ENCODE data around the gene TMEM127.

The TMEM127 gene

DNA sequence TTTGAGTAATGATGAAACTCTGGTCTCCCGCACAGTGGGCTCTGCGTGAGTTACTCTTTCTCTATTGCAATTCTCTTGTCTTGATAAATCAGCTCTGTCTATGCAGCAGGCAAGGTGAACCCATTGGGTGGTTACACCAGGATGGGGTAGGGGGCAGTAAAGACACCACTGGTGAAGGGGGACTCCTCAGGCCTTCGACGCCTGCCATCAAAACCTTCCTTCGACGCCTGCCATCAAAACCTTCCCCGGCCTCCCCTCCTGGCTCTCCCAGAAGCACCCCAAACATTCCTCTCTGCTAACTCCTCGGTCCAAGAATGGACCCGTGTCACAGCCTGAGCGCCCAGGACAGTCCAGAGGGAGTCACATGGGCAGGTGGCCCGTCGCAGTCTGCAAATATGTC, 52.4 kb downstream of the TMEM127 start:
- Mint-ChIP-seq H3K4me1 (peaks cover 13 to 33% of the 10 kb centered on the region in 2 donors), H3K27me3 (no peaks in the 10 kb centered on the region), H3K9me3 (no peaks in the 10 kb centered on the region), H3K4me3 (no peak overlapping the region), H3K36me3 (peaks cover 2 to 15% of the 10 kb centered on the region in 2 donors), H3K27ac (no peak overlapping the region)
- no peak for ATAC-seq (replicated peaks)
- DNase-seq, result no peak

DNA sequence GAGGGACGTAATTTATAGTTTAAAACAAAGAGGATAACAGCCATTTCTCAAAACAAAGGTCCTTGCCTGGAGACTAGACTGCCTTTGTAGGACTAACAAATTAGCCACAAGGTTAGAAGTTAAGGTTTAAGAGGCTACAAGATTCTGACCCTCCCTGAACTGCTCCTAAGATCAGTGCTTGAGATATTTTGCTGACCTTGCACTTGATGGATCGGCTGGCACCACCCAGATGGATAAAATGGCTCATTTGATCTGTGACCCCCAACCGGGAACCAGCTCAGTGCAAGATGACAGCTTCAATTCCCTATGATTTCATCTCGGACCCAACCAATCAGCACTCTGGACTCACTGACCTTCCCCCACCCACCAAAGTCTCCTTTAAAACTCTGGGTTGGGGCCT, 53.5 kb downstream of the TMEM127 start:
- Mint-ChIP-seq H3K27me3 (no peaks in the 10 kb centered on the region), H3K4me3 (no peak overlapping the region), H3K9me3 (no peaks in the 10 kb centered on the region), H3K27ac (no peak overlapping the region), H3K36me3 (peaks cover 6 to 19% of the 10 kb centered on the region in 2 donors), H3K4me1 (peaks cover 15 to 31% of the 10 kb centered on the region in 2 donors)
- DNase-seq, result no peak
- no peak for ATAC-seq (replicated peaks)

DNA sequence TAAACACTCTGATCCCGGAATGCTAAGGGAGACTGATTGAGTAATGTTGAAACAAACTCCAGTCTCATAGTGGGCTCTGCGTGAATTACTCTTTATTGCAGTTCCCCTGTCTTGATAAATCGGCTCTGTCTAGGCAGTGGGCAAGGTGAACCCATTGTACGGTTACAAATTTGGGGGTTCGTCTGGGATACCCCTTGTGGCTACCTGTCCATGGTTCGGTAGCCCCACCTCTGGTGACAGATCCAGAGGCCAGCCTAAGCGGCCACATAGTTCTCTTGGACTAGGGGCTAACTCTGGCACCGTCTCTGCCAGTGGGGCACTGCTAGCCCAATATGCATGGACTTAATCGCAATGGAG, 56.1 kb downstream of the TMEM127 start:
- Mint-ChIP-seq H3K4me1 (peaks cover 23 to 40% of the 10 kb centered on the region in 2 donors), H3K4me3 (peak overlapping the region; percentile 91 to 95), H3K27ac (peak overlapping the region; percentile 96), H3K27me3 (no peaks in the 10 kb centered on the region), H3K9me3 (no peaks in the 10 kb centered on the region), H3K36me3 (peaks cover 18 to 36% of the 10 kb centered on the region in 2 donors)
- ATAC-seq (replicated peaks) (no peak), DNase-seq (no peak)

DNA sequence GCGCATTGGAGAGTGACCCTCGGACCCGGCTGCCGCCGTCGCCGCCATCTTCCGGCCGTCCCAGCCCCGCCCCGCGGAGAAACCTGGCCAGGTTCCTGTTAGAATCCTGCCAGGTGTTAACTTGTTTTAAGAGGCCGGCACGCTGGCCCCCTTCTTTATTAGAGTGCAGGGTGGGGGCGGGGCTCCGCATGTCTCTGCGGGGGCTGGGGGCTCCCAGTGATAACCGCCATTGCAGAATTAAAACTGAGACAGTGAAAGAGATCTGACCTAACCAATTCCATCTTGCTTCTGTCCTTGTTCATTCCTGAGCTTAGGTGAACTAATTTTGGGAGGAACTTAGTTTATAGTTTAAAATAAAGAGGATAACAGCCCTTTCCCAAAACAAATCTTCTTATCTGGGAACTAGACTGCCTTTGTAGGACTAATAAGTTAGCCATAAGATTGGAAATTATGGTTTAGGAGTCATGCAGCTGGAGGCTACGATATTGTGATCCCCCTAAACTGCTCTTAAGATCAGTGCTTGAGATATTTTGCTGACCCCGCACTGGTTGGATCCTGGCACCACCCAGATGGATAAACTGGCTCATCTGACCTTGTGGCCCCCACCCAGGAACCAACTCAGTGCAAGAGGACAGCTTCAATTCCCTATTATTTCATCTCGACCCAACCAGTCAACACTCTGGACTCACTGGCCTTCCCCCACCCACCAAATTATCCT, 56.6 kb downstream of the TMEM127 start:
- peaks cover 21 to 36% of the 10 kb centered on the region in 2 donors for H3K36me3 Mint-ChIP-seq
- H3K27me3 Mint-ChIP-seq, result no peaks in the 10 kb centered on the region
- H3K4me3 Mint-ChIP-seq, result peak overlapping the region; percentile 91 to 95
- no peak for ATAC-seq (replicated peaks)
- no peak for DNase-seq
- peaks cover 23 to 46% of the 10 kb centered on the region in 2 donors for H3K4me1 Mint-ChIP-seq
- peak overlapping the region; percentile 96 for H3K27ac Mint-ChIP-seq
- H3K9me3 Mint-ChIP-seq, result no peaks in the 10 kb centered on the region

DNA sequence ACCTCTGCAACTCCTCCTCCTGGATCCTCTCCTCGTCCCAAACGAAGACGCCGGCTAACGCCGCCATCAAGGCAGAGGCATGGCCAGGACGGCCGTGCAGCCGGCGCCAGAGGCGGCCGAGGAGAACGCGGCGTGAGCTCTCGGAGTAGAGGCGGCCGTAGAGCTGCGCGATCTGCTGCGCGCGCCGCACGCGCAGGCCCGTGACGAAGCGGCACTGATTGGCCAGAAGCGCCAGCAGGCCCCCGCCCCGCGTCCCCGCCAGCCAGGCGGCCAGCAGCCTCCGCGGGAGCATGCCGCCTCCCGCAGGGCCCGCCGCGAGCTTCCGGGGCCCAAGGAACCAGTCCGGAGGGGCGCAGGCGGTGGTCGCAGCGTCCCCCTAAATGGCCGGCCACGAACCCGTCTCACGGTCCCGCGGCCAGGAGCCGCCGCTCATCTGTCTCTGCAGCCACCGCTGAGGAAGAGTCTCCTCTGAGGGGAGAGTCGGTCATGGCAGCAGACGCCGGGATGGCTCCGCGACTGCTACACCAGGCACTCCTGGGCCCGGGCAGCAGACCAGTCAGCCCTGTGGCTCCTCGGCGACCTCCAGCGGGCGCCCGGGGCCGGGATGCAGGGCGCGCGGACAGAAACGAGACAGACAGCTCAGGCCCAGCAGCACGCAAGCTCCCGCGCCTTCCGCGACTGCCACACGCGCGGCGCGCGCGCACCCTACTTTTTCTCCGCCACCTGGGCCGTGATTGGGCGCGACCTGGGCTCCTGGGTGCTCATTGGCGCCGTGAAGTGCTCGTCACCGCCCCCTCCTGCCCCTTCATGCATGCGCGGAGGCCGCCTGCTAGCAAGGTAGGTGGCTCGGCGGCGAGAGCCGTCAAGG, 57.4 kb downstream of the TMEM127 start, which contains the start of gene STARD7:
STARD7 (minus strand) TSS at position 685 of the 868 bp plus-strand sequence; CDS start at position 292, 393 bp downstream.
- Mint-ChIP-seq H3K4me3 (peak within 1 kb of the TSS; percentile 91 to 95), H3K27ac (peak within 1 kb of the TSS; percentile 96), H3K4me1 (peaks cover 28 to 54% of the 10 kb centered on the region in 2 donors)

DNA sequence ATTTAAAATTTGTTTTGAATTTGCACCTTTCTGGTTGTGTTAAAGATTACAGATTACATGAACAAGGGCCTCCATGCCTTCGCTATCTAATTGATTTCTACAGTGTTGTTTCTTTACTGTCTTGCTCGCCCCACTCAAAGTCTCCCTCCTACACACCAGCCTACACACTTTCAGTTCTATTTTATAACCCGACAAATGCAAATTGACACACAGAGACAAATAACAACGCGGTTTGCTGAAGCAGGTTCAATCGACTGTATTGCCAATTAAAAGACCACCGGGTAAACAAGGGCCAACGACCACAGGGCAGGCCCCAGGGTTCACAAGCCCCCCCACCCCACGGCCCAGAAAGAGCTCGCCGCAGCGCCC, 58.0 kb downstream of the TMEM127 start:
- H3K27me3 Mint-ChIP-seq, result no peaks in the 10 kb centered on the region
- H3K4me1 Mint-ChIP-seq, result peaks cover 32 to 60% of the 10 kb centered on the region in 2 donors
- peak overlapping the region; percentile 91 to 95 for H3K4me3 Mint-ChIP-seq
- peak overlapping the region; percentile 92 for H3K27ac Mint-ChIP-seq
- ATAC-seq (replicated peaks), result peak in 1 of 2 donors; percentile 12
- peaks cover 35 to 41% of the 10 kb centered on the region in 2 donors for H3K36me3 Mint-ChIP-seq
- H3K9me3 Mint-ChIP-seq, result no peaks in the 10 kb centered on the region
- no peak for DNase-seq

More for the DNA sequence above, 57.4 kb downstream of the TMEM127 start, which contains the start of gene STARD7:
- no peaks in the 10 kb centered on the region for H3K27me3 Mint-ChIP-seq
- ATAC-seq (replicated peaks), result peak; percentile 92
- H3K36me3 Mint-ChIP-seq, result peaks cover 29 to 42% of the 10 kb centered on the region in 2 donors
- DNase-seq, result peak; percentile 99
- H3K9me3 Mint-ChIP-seq, result no peaks in the 10 kb centered on the region

DNA sequence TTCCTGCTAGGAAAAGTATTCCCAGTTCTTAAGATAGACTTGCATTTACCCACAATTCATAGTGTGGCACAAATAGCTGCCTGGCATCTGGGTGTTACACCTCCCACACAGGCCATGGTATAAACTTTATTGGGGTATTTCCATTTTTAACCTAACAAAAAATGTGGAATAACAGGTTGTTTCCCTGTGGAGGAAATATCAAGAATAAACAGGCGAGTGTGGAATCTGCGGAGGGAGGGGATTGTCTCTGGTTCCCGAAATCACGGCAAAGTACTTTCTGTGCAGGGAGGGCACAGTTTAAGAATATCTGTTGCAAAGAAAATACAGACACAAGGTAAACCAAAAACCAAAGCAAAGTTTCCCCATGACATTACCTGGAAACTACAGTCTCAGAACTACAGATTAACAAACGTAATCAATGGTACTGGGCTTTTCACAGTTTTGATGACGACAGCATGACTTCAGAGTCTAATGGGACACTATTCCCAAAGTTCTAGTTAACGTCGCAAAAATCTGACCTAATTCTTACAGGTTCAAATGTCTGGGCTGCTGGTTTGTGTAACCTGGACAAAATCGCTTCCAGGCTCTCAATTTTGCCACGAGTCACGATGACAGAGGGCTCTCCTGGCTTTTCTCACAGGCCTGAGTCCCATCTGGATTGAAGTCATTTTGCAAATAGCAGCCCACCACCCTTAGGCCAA, 58.6 kb downstream of the TMEM127 start:
- Mint-ChIP-seq H3K27me3 (no peaks in the 10 kb centered on the region), H3K27ac (peak overlapping the region; percentile 92), H3K4me3 (peak overlapping the region; percentile 91 to 95), H3K9me3 (no peaks in the 10 kb centered on the region), H3K4me1 (peaks cover 33 to 65% of the 10 kb centered on the region in 2 donors), H3K36me3 (peaks cover 35 to 41% of the 10 kb centered on the region in 2 donors)
- no peak for ATAC-seq (replicated peaks)
- DNase-seq, result no peak

DNA sequence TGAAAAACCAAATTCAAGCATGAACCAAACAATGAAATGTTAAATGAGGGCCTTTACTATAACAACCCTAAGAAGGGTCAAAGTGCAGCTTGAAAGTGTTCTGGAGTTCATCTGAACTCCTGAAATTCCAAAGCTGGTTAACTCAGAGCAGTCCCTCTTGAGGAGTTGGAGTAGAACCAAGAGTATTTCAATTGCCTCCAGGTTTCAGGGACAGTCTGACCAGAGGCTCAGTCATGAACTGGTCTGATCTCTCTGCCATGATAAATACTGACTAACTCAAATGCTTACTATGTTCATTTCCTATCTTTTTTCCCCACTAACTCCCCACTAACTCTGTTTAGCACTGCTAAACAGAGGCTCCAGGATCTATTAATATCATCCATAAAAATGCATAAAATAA, 59.9 kb downstream of the TMEM127 start:
- Mint-ChIP-seq H3K36me3 (peaks cover 35 to 36% of the 10 kb centered on the region in 2 donors), H3K27me3 (no peaks in the 10 kb centered on the region), H3K27ac (peak overlapping the region; percentile 71), H3K4me3 (peak overlapping the region; percentile 72 to 76), H3K9me3 (no peaks in the 10 kb centered on the region), H3K4me1 (peaks cover 32 to 67% of the 10 kb centered on the region in 2 donors)
- no peak for ATAC-seq (replicated peaks)
- no peak for DNase-seq

DNA sequence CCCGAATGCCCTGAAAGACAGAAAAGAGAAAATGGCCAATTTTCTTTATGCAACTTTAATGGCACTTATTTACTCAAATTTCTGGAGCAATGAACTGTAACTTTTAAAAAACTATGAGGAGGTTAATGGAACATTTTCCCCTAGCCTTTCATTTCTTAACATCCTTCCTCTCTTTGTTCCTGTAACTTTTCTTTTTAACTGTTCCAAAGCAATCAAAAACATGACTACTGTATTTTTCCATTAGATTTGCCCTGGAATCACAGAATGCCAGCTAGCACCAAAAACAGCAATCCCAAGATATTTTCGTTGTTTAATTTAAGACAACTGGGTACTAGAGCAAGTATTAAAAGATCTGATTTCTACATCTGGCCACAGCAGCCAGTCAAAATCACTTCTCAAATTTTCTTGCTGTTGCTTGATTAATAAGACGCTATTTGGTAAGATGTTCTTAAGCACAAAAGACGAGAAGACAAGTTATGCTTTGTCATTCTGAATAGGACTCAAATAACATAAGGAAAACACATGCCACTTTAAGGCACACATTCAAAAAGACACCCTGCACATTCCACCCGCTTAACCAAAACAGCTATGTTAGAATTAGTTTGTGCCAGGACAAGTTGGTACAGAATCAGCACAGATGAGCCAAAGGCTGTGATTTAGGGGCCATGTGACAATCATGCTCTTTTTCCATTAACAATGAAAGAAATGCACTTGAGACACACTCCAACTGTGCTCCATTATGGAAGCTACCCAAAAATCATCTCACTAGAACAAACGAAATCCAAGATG, 60.8 kb downstream of the TMEM127 start:
- DNase-seq, result no peak
- H3K9me3 Mint-ChIP-seq, result no peaks in the 10 kb centered on the region
- peak overlapping the region; percentile 51 for H3K27ac Mint-ChIP-seq
- no peaks in the 10 kb centered on the region for H3K27me3 Mint-ChIP-seq
- no peak for ATAC-seq (replicated peaks)
- H3K4me1 Mint-ChIP-seq, result peaks cover 34 to 71% of the 10 kb centered on the region in 2 donors
- H3K4me3 Mint-ChIP-seq, result peak overlapping the region; percentile 67 to 73
- peaks cover 33 to 39% of the 10 kb centered on the region in 2 donors for H3K36me3 Mint-ChIP-seq

DNA sequence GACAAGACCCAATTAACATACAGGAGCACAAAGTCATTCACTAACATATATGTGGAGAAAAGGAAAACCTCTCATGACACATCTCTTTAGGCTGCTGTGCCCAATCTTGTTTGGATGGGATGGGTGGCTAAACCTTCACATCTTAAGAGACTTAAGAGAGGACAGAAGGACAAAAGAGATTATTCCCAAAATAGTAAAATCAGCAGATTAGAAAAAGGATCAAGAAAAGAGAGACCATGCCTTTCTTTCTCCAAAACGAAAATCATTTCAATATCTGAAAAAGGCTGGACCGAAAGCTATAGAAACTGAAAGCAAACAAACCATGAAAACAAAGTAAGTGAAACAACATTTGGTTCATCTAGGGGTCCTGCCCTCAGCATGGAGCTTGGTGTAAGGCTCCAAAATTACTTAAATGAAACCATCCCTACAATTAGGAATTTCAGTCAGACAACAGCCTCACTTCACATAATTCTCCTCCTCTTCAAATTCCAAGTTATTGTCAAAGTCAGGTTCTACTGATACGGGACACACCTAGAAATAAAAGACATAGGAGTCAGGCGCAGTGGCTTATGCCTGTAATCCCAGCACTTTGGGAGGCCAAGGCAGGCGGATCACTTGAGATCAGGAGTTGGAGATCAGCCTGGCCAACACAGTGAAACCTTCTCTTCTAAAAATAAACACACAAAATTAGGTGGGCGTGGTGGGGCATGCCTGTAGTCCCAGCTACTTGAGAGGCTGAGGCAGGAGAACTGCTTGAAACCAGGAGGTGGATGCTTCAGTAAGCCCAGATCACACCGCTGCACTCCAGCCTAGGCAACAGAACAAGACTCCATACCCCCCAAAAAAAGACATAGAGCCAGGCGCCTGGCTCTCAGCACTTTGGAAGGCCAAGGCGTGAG, 62.4 kb downstream of the TMEM127 start:
- Mint-ChIP-seq H3K9me3 (no peaks in the 10 kb centered on the region), H3K27ac (peak overlapping the region; percentile 82), H3K4me1 (peaks cover 40 to 80% of the 10 kb centered on the region in 2 donors), H3K36me3 (peaks cover 33 to 49% of the 10 kb centered on the region in 2 donors), H3K4me3 (peak overlapping the region; percentile 69 to 72), H3K27me3 (no peaks in the 10 kb centered on the region)
- DNase-seq, result no peak
- no peak for ATAC-seq (replicated peaks)

DNA sequence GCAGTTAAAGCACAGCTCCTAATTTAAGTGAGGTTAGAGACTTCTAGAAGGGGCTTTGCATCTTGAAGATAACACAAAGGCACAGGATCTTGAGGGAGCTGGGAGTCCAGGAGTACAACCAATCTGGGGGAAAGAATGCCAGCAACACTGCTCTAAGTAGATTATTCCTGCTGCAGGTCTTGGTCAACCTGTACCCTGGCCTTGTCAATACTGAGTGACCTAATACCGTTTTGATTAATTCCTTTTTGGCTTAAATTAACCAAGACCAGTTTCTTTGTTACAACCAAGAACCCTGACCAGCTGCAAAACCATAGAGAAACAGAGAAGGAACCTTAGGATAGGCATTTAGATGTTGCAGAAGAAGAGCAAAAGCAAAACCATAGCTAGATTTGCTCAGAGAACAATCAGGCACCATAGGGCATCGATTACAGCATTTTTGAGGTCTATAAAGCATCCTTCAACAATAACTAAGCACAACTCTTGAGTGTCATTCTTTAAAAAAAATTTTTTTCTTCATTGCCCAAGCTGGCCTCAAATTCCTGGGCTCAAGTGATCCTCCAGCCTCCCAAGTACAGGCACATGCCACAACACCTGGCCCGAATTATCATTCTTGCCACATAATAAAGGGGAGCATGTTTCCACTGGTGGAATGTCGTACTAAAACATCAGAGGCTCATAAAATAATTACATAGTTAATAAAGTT, 63.5 kb downstream of the TMEM127 start:
- ATAC-seq (replicated peaks) (no peak), DNase-seq (no peak)
- H3K27me3 Mint-ChIP-seq, result no peaks in the 10 kb centered on the region
- H3K36me3 Mint-ChIP-seq, result peaks cover 32 to 46% of the 10 kb centered on the region in 2 donors
- no peak overlapping the region for H3K4me3 Mint-ChIP-seq
- H3K4me1 Mint-ChIP-seq, result peaks cover 41 to 88% of the 10 kb centered on the region in 2 donors
- no peak overlapping the region for H3K27ac Mint-ChIP-seq
- H3K9me3 Mint-ChIP-seq, result no peaks in the 10 kb centered on the region

DNA sequence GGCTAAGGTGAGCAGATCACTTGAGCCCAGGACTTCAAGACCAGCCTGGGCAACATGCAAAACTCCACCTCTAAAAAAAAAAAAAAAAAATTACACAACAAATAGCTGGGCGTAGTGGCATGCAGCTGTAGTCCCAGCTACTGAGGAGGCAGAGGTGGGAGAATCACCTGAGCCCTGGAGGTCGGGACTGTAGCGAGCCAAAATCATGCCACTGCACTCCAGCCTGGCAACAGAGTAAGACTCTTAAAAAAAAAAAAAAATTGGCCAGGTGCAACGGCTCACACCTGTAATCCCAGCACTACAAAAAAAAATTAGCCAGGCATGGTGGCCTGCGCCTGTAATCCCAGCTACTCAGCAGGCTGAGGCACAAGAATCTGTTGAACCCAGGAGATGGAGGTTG, 64.5 kb downstream of the TMEM127 start:
- peaks cover 41 to 83% of the 10 kb centered on the region in 2 donors for H3K4me1 Mint-ChIP-seq
- DNase-seq, result no peak
- no peak for ATAC-seq (replicated peaks)
- H3K4me3 Mint-ChIP-seq, result no peak overlapping the region
- no peaks in the 10 kb centered on the region for H3K27me3 Mint-ChIP-seq
- H3K9me3 Mint-ChIP-seq, result no peaks in the 10 kb centered on the region
- H3K36me3 Mint-ChIP-seq, result peaks cover 32 to 42% of the 10 kb centered on the region in 2 donors
- H3K27ac Mint-ChIP-seq, result no peak overlapping the region

All from stimulated activated naive B cell treated with anti-CD40 and anti-IgM and Interleukin-4, amounts not matched to agents 10 μg/mL and 1 μg/mL and 100 μg/mL, for 72 hours (primary cell).